Hematopoietic multipotent progenitor cell treated with erythropoietin and hydrocortisone succinate and interleukin-3 and kit ligand, for 8 days (in vitro differentiated cells): ENCODE measurements around the gene CACNG4.

Experiments
- DNase-seq: peaks from one replicate; pipeline ENCODE4 v3.0.0-alpha.2; 2015

Gene CACNG4

DNA sequence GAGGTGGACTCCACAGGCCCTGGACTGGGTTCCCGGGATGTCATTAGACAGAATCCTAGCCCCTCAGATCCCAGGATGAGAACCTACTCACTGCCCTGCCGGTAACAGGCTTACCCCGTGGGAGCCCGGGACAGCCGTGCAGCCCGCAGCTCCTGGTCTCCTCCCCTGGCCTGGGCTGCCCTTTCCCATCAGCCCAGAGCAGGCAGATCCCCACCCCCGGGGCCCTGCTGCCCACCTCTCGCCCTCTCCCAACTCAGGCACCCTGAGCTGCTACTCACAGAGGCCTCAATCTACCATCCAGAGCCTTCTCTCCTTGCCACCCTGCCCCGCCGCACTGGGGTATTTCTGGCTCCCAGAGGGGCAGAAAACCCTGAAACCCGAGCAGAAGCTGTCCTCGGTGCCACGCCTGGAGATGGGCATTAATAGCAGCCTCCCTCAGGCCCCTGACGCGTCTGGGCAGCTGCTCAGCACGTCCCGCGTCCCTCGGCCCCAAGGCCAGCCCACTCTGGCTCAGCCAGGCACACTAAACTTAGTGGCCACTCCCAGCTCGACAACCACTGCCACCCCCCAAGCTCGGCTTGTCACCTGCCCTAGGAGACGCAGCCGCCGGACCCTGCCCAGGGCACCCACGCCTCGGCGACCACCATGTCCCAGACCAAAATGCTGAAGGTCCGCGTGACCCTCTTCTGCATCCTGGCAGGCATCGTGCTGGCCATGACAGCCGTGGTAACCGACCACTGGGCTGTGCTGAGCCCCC lies 79.7 kb downstream of the CACNG4 start, which contains the start of gene CACNG1:
CACNG1 (plus strand) TSS at position 539 of the 757 bp plus-strand sequence; CDS start at position 646, 107 bp downstream.
- no peak for DNase-seq

DNA sequence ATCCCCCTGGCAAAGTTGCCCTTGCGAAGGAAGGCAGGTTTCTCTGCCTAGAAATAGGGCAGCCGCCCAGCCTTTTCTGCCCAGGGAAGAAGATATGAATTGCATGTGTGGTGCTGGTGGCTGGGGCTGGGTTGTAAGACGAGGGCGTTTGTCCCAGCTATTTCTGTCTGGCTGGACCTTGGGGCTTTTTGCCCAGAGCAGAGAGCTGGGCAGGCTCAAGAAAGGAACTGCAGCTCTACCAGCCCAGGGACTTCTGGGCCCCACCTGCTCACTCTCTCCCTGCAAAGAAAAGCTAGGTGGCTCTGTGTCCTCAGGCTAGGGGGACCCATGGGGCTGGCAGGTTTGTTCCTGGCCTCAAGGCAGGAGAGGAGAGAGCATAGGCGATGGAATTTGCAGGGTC lies 80.4 kb downstream of the CACNG4 start:
- no peak for DNase-seq

DNA sequence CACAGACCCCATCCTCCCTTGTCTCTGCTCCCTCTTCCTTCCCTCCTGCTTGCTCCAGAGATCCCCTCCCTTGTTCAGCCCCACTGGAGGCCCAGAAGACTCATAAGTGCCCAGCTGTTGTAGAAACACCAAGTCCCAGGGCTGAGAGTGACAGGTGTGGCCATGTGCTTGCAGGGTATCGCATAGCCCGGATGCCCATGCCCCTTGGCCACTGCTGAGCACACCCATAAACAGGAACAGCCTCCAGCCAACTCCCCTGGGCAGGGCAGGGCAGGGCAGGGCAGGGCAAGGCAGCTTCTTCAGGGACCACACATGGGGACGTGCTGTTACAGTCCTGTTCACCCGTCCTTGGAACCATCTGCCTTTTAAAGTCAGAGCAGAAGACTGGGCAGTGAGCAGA lies 81.9 kb downstream of the CACNG4 start:
- no peak for DNase-seq

DNA sequence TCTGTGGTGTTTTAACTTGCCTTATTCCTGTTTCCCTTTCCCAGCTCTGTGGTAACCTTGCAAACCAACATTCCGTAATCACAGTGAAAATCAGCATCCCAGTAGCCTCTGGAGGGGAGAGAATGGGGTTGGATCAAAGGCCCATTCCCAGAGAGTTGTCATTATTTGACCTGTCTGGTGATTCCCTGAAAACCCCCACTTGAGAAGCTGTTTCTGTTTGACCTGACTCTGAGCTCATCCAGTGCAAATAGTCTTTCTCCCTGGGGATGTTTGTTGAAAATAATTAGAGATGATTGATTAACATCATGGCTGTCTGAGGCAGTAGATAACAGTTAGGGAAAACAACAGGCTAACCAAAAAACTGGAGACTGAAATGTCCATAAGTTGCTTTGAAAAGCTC lies 82.9 kb downstream of the CACNG4 start:
- no peak for DNase-seq

DNA sequence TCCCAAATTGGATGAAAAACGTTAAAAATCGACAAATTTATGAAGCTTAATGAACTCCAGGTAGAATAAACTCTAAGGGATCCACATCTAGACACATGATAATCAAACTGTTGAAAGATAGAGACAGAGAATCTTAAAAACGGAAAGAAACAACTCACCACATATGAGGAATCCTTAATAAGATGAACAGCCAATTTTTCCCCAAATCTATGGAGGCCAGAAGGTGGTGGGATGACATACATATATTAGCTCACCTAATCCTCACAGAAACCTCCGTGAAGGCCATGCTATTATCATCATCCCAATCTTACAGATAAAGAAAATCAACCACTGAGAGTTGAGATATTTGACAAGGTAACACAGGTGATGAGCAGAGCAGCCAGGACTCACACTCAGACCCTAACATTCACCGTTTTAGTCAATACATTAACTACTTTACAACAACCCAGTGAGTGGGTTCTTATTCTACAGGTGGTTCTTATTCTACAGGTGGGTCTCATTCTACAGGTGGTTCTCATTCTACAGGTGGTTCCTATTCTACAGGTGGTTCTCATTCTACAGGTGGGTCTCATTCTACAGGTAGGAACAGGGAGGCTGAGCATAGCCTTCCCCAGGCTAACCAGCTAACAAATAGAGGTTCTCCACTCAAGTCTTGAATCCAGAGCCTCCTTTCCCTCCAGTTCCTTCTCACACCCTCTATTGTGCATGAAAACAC lies 84.7 kb downstream of the CACNG4 start:
- no peak for DNase-seq

DNA sequence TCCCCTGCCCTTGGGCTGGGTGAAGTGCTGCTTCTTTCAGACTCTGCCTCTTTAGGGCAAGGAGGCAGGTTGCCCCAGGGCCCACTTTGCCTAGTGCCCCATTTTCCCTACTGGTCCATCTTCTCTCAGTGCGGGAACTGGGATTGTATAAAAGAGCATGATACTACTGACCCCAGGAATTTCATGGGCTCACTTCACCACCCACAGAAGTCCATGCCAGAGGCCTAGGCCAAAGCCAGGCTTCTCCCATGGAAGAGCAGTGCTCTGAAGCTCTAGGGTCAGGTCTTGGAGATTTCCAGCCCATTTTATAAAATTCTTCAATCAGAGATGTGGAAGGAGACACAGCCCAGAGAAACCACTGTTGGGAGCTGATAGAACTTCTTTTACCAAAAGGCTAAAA lies 85.6 kb downstream of the CACNG4 start:
- no peak for DNase-seq

GRCh38 chr17:67050471-67051154 lies 86.1 kb downstream of the CACNG4 start:
- no peak for DNase-seq

GRCh38 chr17:67051155-67051538 lies 86.6 kb downstream of the CACNG4 start:
- DNase-seq, result no peak

- DNase-seq, result no peak
Measured at GRCh38 chr17:67051837-67052236, 87.3 kb downstream of the CACNG4 start.

GRCh38 chr17:67052720-67053437 lies 88.4 kb downstream of the CACNG4 start:
- no peak for DNase-seq

GRCh38 chr17:67053438-67054000 lies 89.0 kb downstream of the CACNG4 start:
- no peak for DNase-seq

GRCh38 chr17:67054011-67054591 lies 89.6 kb downstream of the CACNG4 start:
- DNase-seq, result no peak

- DNase-seq, result no peak
Measured at GRCh38 chr17:67054608-67055007, 90.1 kb downstream of the CACNG4 start.

GRCh38 chr17:67055041-67055443 lies 90.5 kb downstream of the CACNG4 start:
- no peak for DNase-seq

DNA sequence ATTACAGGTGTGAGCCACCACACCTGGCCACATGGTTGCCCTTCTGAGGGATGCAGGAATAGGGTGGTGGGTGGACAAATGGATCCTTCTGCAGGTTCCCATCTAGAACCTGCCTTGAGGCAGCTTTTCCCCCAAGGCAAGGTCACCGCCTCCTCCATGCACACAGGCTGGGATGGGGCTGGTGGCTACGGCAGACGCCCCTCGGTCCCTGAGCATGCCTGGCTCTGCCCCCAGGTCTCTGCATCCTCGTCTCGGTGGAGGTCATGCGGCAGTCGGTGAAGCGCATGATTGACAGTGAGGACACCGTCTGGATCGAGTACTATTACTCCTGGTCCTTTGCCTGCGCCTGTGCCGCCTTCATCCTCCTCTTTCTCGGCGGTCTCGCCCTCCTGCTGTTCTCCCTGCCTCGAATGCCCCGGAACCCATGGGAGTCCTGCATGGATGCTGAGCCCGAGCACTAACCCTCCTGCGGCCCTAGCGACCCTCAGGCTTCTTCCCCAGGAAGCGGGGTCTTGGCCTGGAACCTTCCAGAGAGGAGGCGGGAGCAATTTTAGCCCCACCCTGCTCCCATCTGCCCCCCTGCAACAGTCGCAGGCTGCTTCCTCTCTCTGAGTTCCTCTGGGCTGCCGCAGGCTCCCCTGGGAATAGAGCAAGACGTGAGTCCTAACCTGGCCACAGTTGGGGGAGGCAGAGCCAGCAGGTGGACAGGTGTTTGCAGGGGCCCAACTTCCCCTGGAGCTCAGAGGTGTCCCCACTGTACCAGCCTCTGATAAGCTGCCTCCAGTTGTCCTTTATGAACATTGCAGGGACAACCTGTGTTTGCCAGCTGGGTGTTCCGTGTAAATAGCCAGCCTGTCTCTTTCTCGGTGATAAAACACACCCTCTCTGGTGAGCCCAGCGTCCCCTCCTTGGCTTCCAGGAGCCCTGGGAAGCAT lies 91.6 kb downstream of the CACNG4 start:
- no peak for DNase-seq

DNA sequence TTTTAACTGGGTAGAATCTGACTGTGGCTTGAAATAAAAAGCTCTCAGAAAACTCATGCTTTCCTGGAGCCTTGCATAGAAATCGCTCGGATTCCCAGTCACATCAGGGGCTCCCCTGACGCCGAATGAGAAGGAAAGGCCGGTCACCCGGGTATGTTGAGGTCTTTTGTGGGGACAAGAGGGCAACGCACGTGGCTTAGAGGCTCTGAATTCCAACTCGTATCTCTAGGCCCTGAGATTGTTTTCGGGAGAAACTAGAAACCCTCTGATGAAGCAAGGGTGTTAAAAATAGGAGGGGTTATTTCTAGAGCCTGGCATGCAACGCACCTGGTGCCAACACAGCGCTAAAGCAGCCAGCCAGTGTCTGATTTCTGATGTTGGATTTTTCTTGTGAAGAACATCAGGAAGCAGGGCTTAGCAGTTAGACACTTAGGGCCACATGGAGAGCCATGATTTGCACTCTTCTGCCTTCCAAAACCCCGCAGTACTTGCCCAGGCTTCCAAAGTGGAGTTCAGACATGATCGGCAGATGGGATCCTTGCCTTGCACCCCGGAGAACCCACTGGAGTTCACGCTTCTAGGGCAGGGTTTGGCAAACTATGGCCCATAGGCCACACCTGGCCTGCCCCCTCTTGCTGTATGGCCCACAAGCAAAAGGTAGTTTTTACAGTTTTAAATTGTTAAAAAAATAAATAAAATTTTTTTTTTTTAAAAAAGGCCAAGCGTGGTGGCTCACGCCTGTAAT lies 92.4 kb downstream of the CACNG4 start:
- no peak for DNase-seq

DNA sequence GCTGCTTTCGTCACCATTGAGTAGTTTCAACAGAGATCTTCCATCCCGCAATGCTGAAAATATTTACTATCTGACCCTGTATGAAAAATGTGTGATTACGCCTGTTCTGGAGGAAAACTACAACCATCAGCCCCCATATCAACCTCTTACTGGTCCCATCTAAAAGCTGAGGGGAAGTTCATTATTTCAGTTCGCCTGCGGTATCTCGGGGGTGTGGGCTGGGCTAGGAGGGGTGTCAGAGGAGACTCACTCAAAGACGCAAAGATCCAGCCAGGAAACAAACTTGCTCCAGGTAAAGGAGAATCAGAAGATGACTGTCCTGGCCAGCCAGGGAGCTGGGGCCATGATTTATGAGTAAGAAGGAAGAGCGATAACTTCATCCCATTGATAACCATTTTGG lies 93.5 kb downstream of the CACNG4 start:
- DNase-seq, result no peak

DNA sequence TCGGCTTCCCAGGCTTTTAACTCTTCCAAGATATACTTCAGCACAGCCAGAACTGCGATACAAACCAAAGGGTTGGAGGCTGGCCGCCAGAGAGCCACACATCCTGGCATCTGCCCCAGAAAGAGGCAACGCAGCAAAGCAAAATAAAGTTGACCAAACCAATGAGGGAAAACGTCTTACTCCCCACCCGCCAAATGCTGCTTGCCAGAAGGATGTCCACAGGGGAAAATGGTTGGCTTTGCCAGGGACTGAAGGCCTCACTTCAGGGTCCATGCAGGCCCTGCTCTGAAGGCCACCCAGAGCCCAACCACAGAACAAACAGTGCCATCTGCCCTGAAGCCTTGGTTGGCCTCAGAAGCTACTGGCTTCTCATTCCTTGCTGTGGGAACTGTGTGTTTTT lies 94.9 kb downstream of the CACNG4 start:
- DNase-seq, result no peak

GRCh38 chr17:67063141-67063540 lies 98.6 kb downstream of the CACNG4 start:
- no peak for DNase-seq

DNA sequence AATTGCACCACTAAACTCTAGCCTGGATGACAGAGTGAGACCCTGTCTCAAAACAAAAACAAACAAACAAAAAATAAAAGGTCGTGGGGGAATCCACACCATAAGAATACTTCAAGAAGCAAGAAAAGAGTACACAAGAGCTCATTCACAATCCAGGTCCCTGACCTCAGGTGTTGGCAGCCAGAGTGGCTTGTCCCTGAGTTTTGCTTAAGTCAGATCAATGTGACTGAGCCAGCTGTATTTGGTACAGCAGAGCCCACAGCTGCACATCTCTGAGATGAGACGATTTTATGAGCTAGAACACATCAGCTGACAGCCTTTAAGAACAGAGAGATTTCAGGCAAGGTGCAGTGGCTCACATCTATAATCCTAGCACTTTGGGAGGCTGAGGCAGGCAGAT lies 102.2 kb downstream of the CACNG4 start:
- no peak for DNase-seq
